ENCODE measurements around the gene EXOC3L1.

EXOC3L1 gene

DNA sequence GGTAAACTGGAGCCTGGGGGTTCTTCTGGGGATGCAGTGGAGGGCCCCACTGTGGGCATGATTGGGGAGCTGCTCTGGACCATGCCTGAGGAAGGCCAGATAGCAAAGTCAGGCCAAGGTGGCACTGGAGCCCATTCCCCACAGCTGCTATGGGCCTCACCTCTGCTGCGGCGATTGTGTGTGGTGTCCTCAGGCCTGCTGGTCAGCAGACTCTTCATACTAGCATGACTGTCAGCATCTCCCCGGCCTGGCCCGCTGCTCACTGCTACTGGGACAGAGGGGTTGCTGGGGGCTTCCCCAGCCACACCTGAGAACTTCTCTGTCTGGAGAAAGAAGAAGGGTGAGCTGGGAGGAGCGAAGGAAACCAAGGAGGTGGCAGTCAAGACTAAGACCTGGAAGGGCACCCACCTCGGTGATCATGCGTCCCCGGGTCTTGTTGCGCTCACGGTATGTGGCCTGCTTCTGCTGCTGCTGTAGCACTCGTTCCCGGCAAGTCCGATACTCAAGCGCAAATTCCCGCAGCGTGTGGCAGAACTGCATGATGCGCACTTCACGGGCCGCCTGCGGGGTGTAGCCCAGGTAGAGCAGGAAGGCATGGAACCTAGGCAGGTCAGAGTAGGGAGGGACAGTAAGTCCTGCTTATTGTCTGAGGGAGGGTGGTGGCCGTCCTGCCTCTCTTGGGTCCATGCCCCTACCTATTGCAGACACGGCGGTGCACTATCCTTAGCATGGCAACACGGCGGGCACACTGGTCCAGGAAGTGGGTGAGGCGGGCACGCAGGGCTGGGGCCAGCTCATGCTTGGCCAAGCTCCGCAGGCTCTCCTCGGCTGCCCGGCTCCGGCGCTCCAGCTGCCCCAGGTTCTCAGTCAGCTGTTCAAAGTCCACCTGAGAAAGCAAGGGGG lies 40.2 kb upstream of the EXOC3L1 start:
- DNase-seq (ENCODE audit: low read depth) = no peak

DNA sequence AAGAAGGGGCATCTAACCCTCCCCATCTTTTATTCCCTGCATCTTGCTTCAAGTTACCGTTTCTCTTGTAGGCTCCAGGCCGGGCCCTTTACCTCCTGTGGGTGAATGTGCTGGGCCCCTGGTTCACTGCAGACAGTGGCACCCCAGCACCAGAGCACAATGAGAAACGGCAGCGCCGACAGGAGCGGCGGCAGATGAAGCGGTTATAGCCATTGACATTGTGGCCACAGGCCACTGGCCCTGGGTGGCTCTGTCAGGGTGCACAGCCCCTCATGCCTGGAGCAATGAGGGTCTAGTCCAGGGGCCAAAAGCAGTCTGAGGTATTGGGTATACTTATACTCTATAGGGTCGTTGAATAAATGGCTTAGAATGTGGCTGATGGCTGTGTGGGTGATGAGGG lies 39.0 kb upstream of the EXOC3L1 start:
- H3K4me3 ChIP-seq (ENCODE audit: low read depth, low read length) = no peak overlapping the region
- no peak for DNase-seq (ENCODE audit: low read depth)
- TF ChIP-seq CTCF (IDR thresholded peaks at IDR 0.05; ENCODE audit: low read depth, low read length) (no peak), MYC (IDR thresholded peaks at IDR 0.05; ENCODE audit: low read depth, low read length) (no peak), POLR2A (IDR thresholded peaks at IDR 0.05; ENCODE audit: extremely low read depth, insufficient read length) (no peak)
- TF ChIP-seq, protein P1, sequence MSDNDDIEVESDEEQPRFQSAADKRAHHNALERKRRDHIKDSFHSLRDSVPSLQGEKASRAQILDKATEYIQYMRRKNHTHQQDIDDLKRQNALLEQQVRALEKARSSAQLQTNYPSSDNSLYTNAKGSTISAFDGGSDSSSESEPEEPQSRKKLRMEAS (IDR thresholded peaks at IDR 0.05; ENCODE audit: low read depth, low read length) = no peak

More for the DNA sequence above, 40.2 kb upstream of the EXOC3L1 start:
- no peak for TF ChIP-seq CTCF (IDR thresholded peaks at IDR 0.05; ENCODE audit: low read depth, low read length)
- TF ChIP-seq, protein P1 (IDR thresholded peaks at IDR 0.05; ENCODE audit: low read depth, low read length) = no peak
- no peak for TF ChIP-seq MYC (IDR thresholded peaks at IDR 0.05; ENCODE audit: low read depth, low read length)
- TF ChIP-seq POLR2A (IDR thresholded peaks at IDR 0.05; ENCODE audit: extremely low read depth, insufficient read length) = no peak
- H3K4me3 ChIP-seq (ENCODE audit: low read depth, low read length) = no peak overlapping the region

DNA sequence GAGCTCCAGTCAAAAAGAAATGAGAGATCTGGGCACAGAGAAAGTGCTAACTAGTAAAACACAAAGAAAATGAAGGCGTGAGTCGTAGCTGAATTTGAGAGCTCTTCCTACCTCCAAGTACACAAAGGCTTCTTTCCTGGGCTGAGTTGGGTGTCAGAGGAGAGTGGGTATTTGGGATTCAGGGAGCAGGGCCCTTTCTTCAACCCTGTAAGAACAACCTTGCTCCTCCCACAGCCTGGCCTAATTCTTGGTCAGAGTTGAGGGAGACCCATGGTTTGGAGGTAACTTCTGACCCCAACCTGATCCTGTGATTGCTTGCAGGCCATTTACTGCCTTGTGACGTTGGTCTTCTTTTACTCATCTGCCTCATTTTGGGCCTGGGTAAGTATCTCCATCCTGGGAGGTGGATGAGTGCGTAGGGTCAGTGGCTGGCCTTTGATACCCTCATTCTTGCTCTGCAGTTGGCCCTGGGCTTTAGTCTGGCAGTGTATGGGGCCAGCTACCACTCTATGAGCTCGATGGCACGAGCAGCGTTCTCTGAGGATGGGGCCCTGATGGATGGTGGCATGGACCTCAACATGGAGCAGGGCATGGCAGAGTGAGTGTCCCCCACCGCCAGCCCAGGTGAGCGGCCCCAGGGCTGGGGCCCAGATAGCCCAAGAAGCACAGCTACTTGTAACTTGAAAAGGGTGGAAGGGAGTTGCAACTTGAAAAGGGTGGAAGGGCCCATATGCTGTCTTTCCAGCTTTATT lies 38.3 kb upstream of the EXOC3L1 start:
- H3K4me3 ChIP-seq (ENCODE audit: low read depth, low read length) = peak overlapping the region; percentile 81

GRCh38 chr16:67227567-67227921 lies 37.6 kb upstream of the EXOC3L1 start:
- TF ChIP-seq POLR2A (IDR thresholded peaks at IDR 0.05; ENCODE audit: extremely low read depth, insufficient read length) (no peak), MYC (IDR thresholded peaks at IDR 0.05; ENCODE audit: low read depth, low read length) (no peak), CTCF (IDR thresholded peaks at IDR 0.05; ENCODE audit: low read depth, low read length) (no peak)
- TF ChIP-seq, protein P1 (IDR thresholded peaks at IDR 0.05; ENCODE audit: low read depth, low read length) = no peak
- peak overlapping the region; percentile 81 for H3K4me3 ChIP-seq (ENCODE audit: low read depth, low read length)
- no peak for DNase-seq (ENCODE audit: low read depth)

More for the DNA sequence above, 38.3 kb upstream of the EXOC3L1 start:
- TF ChIP-seq, protein P1 (IDR thresholded peaks at IDR 0.05; ENCODE audit: low read depth, low read length) = no peak
- TF ChIP-seq CTCF (IDR thresholded peaks at IDR 0.05; ENCODE audit: low read depth, low read length) (no peak), POLR2A (IDR thresholded peaks at IDR 0.05; ENCODE audit: extremely low read depth, insufficient read length) (no peak), MYC (IDR thresholded peaks at IDR 0.05; ENCODE audit: low read depth, low read length) (no peak)
- no peak for DNase-seq (ENCODE audit: low read depth)

- peak within 1 kb of the TSS; percentile 81 for H3K4me3 ChIP-seq (ENCODE audit: low read depth, low read length)
- DNase-seq (ENCODE audit: low read depth) = peak; percentile 100
- TF ChIP-seq POLR2A (IDR thresholded peaks at IDR 0.05; ENCODE audit: extremely low read depth, insufficient read length) (peak; percentile 76), CTCF (IDR thresholded peaks at IDR 0.05; ENCODE audit: low read depth, low read length) (peak; percentile 10)
- TF ChIP-seq, protein P1 (IDR thresholded peaks at IDR 0.05; ENCODE audit: low read depth, low read length) = no peak
Observed at GRCh38 chr16:67226804-67227566, 37.0 kb upstream of the EXOC3L1 start, which contains the start of gene TMEM208. TMEM208 (plus strand) TSS chr16:67227130; CDS start chr16:67227219, 89 bp downstream.

Measured in NB4 (cell line).